Esophagus muscularis mucosa (tissue), 4 donors: ENCODE data around the gene ASMTL. TPM values are rescaled to one million over a fixed set of nuclear protein-coding genes. Genes with fewer than 3 reads are reported as not detected.
"Not testable (repeated sequence)": the region's sequence is repeated elsewhere in the genome, so short reads cannot be mapped to it uniquely, and the experiment has no call there.

ENCODE experiments used
- DNase-seq: peaks from one replicate; pipeline ENCODE4 v3.0.0-alpha.2; 2017; ENCODE audit errors: extremely low spot score
- H3K27ac ChIP-seq, 4 donors: fragments of 200-600 bp; sonication (generic); replicated peaks in 1 of 4; 1 replicate in 3 of 4; 2 replicates in 1 of 4; pipeline ENCODE4 v1.5.1; 2016 to 2019; ENCODE audit warnings: mild to moderate bottlenecking in 1 of 4
- H3K27me3 ChIP-seq, 4 donors: fragments of 200-600 bp; sonication (generic); one replicate each; pipeline versions ENCODE4 v1.5.1 to v1.6.0; 2016 to 2019
- H3K36me3 ChIP-seq, 4 donors: fragments of 200-600 bp; sonication (generic); one replicate each; pipeline ENCODE4 v1.5.1; 2016 to 2019
- H3K4me1 ChIP-seq, 4 donors: fragments of 200-600 bp; sonication (generic); one replicate each; pipeline ENCODE4 v1.5.1; 2016 to 2019
- H3K4me3 ChIP-seq, 4 donors: fragments of 200-600 bp; sonication (generic); 1 replicate in 2 of 4; 2 replicates in 2 of 4; pipeline ENCODE4 v1.5.1; 2016 to 2019; ENCODE audit warnings: mild to moderate bottlenecking in 4 of 4, moderate library complexity in 1 of 4
- H3K9me3 ChIP-seq, 4 donors: fragments of 200-600 bp; sonication (generic); 1 replicate in 3 of 4; 2 replicates in 1 of 4; pipeline ENCODE4 v1.5.1; 2016 to 2019
- EP300 ChIP-seq: sonication (generic); formaldehyde crosslinking; IDR thresholded peaks from one replicate; pipeline ENCODE4 v1.6.1; 2017; ENCODE audit warnings: antibody characterized with exemption
- POLR2A ChIP-seq: fragments of 450-650 bp; IDR thresholded peaks from one replicate; pipeline ENCODE4 v1.6.1; 2017; ENCODE audit warnings: antibody characterized with exemption, moderate library complexity, mild to moderate bottlenecking, low read depth
- POLR2AphosphoS5 ChIP-seq, 2 donors: sonication (generic); formaldehyde crosslinking; IDR thresholded peaks; one replicate each; pipeline ENCODE4 v1.6.1; 2017; ENCODE audit warnings: antibody characterized with exemption in 2 of 2
- WGBS: methylation state at CpG from one replicate; pipeline ENCODE4 v1.1.5; 2018; 5-methylcytosine and 5-hydroxymethylcytosine counted together
- intact Hi-C: fragments of 100-400 bp; cut with DNase I; formaldehyde crosslinking; loops from one replicate; pipeline ENCODE4 v1.15.1; 2023
- total RNA-seq, 4 donors: library from RNA; depleted of rRNA; stranded (reverse); fragments of >200 nt; gene quantifications; one replicate each; pipeline versions ENCODE4 v1.1.0 to v1.2.1, GENCODE V29; 2016
- TF ChIP-seq, protein P1 (sequence below), 3 experiments: fragments of 200-600 bp in 2 of 3; fragments of 450-650 bp in 1 of 3; sonication (generic) in 2 of 3; IDR thresholded peaks; one replicate each; pipeline ENCODE4 v1.5.1; 2017 to 2019; ENCODE audit warnings: antibody characterized with exemption in 3 of 3, mild to moderate bottlenecking in 2 of 3, moderate library complexity in 1 of 3

ASMTL gene
- total RNA-seq, 4 donors from 2014 or later, result 28.7 to 52.2 (median 32.8) TPM

- Histone ChIP-seq H3K9me3 (peaks cover 0 to 7% (median 0%) of the 10 kb centered on the region in 4 donors), H3K27ac (peak overlapping the region in 1 of 4 donors; percentile 16), H3K36me3 (no peaks in the 10 kb centered on the region), H3K27me3 (peaks cover 0 to 5% (median 0%) of the 10 kb centered on the region in 4 donors), H3K4me1 (peaks cover 0 to 8% (median 3%) of the 10 kb centered on the region in 4 donors), H3K4me3 (peak overlapping the region in 2 of 4 donors; percentile 10 to 12)
- TF ChIP-seq POLR2A (no peak), EP300 (no peak), POLR2AphosphoS5 (IDR thresholded peaks at IDR 0.05) (no peak)
- TF ChIP-seq, protein P1, sequence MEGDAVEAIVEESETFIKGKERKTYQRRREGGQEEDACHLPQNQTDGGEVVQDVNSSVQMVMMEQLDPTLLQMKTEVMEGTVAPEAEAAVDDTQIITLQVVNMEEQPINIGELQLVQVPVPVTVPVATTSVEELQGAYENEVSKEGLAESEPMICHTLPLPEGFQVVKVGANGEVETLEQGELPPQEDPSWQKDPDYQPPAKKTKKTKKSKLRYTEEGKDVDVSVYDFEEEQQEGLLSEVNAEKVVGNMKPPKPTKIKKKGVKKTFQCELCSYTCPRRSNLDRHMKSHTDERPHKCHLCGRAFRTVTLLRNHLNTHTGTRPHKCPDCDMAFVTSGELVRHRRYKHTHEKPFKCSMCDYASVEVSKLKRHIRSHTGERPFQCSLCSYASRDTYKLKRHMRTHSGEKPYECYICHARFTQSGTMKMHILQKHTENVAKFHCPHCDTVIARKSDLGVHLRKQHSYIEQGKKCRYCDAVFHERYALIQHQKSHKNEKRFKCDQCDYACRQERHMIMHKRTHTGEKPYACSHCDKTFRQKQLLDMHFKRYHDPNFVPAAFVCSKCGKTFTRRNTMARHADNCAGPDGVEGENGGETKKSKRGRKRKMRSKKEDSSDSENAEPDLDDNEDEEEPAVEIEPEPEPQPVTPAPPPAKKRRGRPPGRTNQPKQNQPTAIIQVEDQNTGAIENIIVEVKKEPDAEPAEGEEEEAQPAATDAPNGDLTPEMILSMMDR (IDR thresholded peaks at IDR 0.05), result no peak
- intact Hi-C loops, result no loop called here
- DNase-seq, result no peak
- WGBS, result 21% methylated on average over 6 of the region's 15 CpGs
Measured at GRCh38 chrX:1493877-1494510, 41.3 kb upstream of the ASMTL start.

- Histone ChIP-seq H3K4me1 (peaks cover 0 to 8% (median 3%) of the 10 kb centered on the region in 4 donors), H3K4me3 (no peak overlapping the region), H3K9me3 (peaks cover 0 to 7% (median 0%) of the 10 kb centered on the region in 4 donors), H3K36me3 (no peaks in the 10 kb centered on the region), H3K27ac (peak overlapping the region in 1 of 4 donors; percentile 16), H3K27me3 (peaks cover 0 to 6% (median 0%) of the 10 kb centered on the region in 4 donors)
- TF ChIP-seq, protein P1 (IDR thresholded peaks at IDR 0.05), result no peak
- TF ChIP-seq POLR2AphosphoS5 (IDR thresholded peaks at IDR 0.05) (no peak), EP300 (no peak), POLR2A (no peak)
- 39% methylated on average over 16 of the region's 16 CpGs for WGBS
- no peak for DNase-seq
- intact Hi-C loops, result no loop called here
Measured at GRCh38 chrX:1493412-1493811, 40.7 kb upstream of the ASMTL start.

DNA sequence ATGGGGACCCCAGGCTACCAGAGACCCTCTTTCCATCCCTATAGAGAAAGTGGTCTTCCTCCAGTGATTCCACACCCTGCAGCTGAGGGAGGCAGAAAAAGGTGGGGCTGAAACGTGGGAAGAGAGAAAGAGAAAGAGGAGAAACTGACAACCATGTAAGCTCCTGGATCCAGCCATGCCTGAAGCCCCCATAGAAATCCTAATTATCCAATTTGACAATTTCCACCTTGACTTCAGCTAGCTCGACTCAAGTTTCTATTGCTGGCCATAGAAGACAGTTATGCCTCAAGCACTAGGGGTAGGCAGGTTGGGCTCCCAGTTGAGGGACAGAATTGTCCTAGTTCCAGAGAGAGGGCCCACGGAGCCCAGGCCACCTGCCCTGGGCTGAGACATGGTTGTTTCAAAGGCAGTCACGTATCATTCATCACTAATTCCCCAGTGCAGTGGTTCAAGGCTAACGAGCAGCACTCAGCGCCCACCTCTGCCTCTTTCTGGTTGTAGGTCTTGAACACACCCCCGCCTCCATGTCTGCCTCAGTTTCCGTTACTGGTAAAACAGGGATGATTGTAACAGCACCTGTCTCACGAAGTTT, 39.8 kb upstream of the ASMTL start:
- no peak overlapping the region for H3K4me3 ChIP-seq
- peaks cover 0 to 15% (median 0%) of the 10 kb centered on the region in 4 donors for H3K27me3 ChIP-seq
- no peaks in the 10 kb centered on the region for H3K36me3 ChIP-seq
- peaks cover 0 to 7% (median 0%) of the 10 kb centered on the region in 4 donors for H3K9me3 ChIP-seq
- no peak overlapping the region for H3K27ac ChIP-seq
- H3K4me1 ChIP-seq, result peaks cover 0 to 8% (median 3%) of the 10 kb centered on the region in 4 donors
- DNase-seq, result no peak
- intact Hi-C loops, result no loop called here
- 89% methylated on average over 9 of the region's 9 CpGs for WGBS
- TF ChIP-seq POLR2AphosphoS5 (IDR thresholded peaks at IDR 0.05) (no peak), POLR2A (no peak), EP300 (no peak)
- TF ChIP-seq, protein P1 (IDR thresholded peaks at IDR 0.05), result no peak

DNA sequence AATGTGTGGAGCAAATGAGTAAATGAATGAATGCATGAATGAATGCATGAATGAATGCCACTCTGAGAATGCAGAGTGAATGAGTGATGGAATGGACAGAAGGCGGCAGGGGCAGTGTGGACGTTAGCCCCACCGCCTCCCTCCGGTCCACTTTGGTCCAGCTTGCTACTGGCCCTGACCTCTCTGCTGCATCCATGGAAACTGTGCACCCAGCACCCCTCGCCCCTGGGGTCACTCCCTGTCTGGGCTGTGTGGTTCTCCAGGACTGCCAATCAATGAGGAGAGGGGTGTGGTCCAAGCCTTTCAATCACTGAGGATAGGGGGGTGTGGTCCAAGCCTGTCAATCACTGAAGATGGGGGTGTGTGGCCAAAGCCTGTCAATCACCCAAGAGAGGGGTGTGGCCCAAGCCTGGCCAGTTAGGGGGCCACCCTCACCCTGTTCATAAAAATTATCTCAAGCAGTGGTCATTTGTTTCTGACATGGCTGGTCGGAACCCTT, 39.2 kb upstream of the ASMTL start:
- TF ChIP-seq, protein P1 (IDR thresholded peaks at IDR 0.05), result no peak
- no peak for TF ChIP-seq POLR2AphosphoS5 (IDR thresholded peaks at IDR 0.05)
- TF ChIP-seq EP300, result no peak
- no peak for TF ChIP-seq POLR2A
- Histone ChIP-seq H3K27ac (no peak overlapping the region), H3K9me3 (peaks cover 0 to 7% (median 0%) of the 10 kb centered on the region in 4 donors), H3K4me1 (peaks cover 0 to 8% (median 5%) of the 10 kb centered on the region in 4 donors), H3K27me3 (peaks cover 0 to 21% (median 0%) of the 10 kb centered on the region in 4 donors), H3K36me3 (no peaks in the 10 kb centered on the region), H3K4me3 (no peak overlapping the region)
- intact Hi-C loops, result no loop called here
- 72% methylated on average over 6 of the region's 6 CpGs for WGBS
- DNase-seq, result no peak

GRCh38 chrX:1491248-1491647, 38.5 kb upstream of the ASMTL start:
- H3K4me3 ChIP-seq, H3K9me3 ChIP-seq, H3K27ac ChIP-seq, H3K4me1 ChIP-seq, H3K36me3 ChIP-seq, DNase-seq, intact Hi-C loops: not testable (repeated sequence)
- WGBS, result 92% methylated on average over 4 of the region's 4 CpGs
- H3K27me3 ChIP-seq, result peaks cover 0 to 28% (median 0%) of the 10 kb centered on the region in 4 donors

GRCh38 chrX:1490723-1491122, 38.0 kb upstream of the ASMTL start:
- H3K27me3 ChIP-seq, result peaks cover 0 to 33% (median 0%) of the 10 kb centered on the region in 4 donors
- H3K36me3 ChIP-seq, H3K4me3 ChIP-seq, H3K4me1 ChIP-seq, H3K27ac ChIP-seq, DNase-seq, intact Hi-C loops, H3K9me3 ChIP-seq: not testable (repeated sequence)
- 80% methylated on average over 1 of the region's 1 CpG for WGBS

GRCh38 chrX:1489354-1489753, 36.6 kb upstream of the ASMTL start:
- H3K4me1 ChIP-seq, intact Hi-C loops, H3K4me3 ChIP-seq, H3K36me3 ChIP-seq, DNase-seq, H3K27ac ChIP-seq, H3K9me3 ChIP-seq: not testable (repeated sequence)
- 79% methylated on average over 5 of the region's 5 CpGs for WGBS
- H3K27me3 ChIP-seq, result peaks cover 0 to 38% (median 0%) of the 10 kb centered on the region in 4 donors
